Activated CD4-positive, CD25-positive, alpha-beta regulatory T cell treated with anti-CD3 and anti-CD28 coated beads, Interleukin-2, amount 50 U/mL, for 16 hours (primary cell): Measurements from ENCODE around the gene PHF21B.

Experiments
- DNase-seq: peaks from one replicate; pipeline ENCODE4 v3.0.0-alpha.2; 2020; ENCODE audit warnings: low read depth, low spot score

PHF21B gene

DNA sequence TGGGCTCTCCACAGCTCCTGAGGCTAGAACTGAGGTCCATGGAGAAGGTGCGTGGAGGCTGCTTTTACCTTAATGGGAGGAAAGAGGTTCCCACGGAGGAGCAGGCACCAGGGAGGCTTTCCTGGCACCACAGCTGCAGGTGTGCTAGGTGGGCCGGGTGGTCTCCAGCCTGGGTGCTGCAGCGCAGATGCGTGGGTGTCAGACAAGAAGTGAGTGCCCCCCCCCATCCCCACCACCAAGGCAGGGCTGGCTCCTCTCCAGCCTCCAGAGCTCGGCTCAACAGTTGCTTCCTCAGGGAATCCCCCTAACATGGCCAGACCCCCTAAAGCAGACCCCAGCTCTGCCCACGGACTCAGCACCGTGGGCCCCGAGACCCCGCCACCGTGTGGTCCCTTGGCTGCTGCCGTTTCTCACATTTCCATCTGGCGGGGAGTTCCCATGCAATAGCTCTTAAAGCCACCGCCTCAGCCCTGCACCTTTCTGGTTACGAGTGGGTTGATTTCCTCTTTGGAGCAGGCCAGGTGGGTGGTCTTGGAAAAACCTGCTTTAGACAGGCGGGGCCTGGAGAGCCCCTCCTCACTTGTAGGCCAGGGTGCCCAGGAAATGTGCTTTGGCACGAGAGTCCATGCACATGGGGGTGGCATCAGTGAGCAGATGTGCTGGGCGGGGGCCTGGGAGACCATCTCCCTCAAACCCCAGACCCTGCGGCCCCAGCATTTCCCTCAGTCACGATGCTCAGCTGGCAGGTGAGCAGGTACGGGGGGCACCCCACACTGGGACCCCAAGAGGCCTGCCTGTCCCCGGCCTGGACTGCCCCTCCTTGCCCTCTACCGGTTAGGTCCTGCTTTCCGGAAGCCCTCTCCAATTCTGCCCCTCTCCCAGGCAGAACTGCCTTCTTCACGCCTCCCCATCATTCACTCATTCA, 163.7 kb downstream of the PHF21B start:
- DNase-seq = no peak

DNA sequence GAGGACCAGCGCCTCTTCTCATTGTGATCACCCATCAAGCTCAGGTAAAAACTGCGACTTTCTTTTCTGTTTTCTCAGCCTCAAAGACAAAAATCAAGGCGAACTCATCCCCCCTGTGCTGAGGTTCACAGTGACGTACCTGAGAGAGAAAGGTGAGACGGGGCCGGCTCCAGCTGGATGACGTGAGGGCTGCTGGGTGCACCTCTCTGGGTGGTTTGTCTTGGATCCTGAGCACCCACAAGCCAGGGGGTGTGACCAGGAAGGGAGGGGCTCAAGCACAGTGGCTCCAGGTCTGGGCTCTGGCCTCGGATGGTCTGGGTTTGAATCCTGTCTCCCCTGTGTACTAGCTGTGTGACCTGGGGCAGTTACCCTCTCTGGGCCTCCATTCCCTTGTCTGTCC, 164.6 kb downstream of the PHF21B start:
- DNase-seq = no peak

DNA sequence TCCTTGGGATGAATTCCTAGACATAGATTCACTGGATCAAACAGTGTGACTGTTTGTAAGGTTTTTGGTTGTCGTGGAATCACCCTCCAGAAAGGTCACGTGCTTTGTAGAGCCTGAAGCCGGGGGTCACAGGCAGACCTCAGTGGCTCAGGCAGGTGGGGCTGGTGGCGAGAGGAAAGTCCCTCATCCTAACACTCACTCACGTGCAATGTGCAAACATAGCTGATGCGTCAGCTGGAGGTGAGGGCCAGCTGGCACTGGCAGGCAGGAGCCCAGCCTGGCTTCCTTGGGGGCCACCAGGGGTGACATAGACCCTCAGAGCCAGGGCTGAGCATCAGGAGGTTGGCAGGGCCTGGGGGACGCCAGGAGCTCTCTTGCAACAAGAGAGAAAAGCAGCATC, 167.4 kb downstream of the PHF21B start:
- no peak for DNase-seq

DNA sequence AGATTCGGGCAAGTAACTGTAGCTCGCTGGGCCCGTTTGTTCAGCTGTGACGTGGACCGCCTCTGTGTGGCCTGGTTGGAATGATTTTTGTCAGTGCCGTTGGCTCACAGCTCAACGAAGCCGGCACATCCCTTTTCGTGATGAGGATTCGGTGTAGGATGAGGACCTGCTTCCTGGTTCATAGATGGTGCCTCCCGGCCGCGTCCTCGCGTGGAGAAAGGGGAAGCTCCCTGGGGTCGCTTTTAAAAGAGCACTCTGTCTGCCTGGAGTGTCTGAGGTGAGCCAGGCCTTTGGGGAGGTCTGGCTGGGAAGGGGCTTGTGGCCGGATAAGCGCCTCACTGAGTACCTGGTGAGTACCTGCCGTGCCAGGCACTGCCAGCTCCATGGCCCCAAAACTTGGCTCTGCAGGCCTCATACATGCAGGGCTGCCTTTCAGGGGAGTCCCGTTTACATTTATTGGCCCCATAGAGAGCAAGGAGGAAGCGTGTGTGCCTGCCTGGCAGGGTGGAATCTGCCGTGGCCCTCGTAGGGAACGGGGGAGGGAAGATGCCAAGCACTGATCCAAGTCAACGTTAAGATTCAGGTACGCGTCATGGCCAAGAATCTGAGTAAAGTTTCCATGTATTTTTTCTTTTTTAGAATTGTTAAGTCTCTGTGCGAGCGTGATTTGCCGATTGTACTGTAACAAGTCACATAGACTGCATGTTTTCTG, 169.0 kb downstream of the PHF21B start:
- DNase-seq = no peak

DNA sequence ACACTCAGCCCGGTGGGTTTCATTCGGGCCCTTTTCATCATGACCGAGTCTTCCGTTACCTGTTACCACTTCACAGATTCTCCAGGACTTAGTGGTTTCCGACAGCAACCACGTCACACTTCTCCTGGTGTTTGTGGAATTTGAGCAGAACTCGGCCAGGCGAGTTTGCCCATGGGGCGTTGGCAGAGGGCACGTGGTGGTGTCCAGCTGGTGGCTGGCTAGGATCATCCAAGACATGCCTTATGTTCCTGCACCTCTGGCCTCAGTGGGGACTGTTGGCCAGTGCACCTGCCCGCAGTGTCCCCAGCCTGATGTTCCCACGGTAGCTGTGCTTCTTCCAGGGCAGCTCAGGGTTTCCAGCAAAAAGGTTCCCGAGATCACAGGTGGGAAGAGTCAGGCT, 170.1 kb downstream of the PHF21B start:
- no peak for DNase-seq

DNA sequence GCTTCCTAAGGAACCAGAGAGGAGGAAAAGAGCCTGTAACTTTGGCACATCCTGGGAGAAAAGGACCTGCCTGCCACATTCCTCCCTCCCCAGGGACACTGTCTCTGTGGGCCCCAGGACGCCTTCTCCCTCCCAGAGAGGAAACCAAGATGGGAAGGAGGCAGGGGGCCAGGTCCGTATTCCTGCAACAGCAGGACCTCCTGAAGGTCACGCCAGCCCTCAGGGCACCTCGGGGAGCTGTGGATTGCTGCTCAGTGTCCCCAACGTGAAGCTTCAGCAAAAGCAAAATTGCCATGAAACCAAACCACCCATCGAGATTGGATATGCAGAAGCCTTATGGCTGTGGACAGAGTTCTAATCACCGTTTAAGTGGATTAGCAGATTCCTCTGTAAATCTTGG, 170.7 kb downstream of the PHF21B start:
- DNase-seq = no peak

DNA sequence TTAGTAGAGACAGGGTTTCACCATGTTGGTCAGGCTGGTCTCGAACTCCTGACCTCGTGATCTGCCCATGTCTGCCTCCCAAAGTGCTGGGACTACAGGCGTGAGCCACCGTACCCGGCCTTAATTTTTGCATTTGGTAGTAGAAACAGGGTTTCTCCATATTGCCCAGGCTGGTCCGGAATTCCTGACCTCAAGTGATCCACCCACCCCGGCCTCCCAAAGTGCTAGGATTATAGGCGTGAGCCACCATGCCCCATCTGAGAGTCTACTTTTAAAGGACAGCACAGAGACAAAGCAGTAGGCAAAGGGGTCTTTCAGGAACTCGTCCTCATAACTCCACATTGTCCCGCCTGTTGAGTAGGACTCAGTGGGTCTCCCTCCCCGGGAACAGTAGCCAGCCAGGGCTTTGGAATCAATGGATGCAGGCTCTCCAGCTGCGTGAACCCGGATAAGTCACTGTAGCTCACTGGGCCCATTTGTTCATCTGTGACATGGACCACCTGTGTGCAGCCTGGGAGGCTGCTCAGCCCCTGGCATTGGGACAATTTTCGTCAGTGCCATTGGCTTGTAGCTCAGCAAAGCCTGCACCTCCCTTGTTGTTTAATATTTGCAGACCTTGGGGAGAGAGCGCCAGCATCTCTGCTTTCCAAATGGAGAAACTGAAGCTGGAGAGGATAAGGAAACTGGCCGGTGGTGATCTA, 171.3 kb downstream of the PHF21B start:
- no peak for DNase-seq

DNA sequence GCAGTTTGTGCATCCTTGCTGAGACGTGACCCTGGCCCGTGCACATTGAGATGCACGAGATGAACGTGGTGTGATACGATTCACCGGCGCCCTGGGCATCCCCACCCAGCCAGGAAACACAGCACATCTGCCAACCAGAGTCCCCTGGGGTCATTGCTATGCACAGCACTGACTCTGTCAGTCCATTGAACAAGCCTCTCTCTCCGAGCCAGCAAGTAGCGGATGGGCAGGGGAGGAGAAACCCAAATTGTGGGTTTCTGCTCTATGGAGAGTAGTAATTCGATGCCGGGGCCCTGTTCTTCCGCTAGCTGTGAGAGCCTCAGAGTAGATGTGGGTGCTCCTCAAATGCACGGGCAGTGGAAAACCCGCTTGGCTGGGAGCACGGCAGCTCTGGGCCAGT, 172.3 kb downstream of the PHF21B start:
- no peak for DNase-seq

DNA sequence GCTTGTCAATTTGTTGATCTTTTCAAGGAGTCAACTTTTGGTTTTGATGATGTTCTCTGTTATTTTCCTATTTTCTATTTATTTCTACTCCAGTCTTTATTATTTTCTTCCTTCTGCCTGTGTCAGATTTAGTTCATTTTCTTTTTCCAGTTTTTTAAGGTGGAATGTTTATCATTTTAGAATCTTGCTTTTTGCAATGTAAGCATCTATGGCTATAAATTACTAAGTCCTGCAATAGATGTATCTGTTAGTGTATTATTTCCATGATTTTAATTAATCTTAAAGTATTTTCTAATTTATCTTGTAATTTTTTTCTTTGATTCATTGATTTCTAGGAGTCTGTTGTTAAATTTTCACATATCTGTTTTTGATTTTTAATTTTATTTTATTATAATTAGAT, 175.7 kb downstream of the PHF21B start:
- no peak for DNase-seq

DNA sequence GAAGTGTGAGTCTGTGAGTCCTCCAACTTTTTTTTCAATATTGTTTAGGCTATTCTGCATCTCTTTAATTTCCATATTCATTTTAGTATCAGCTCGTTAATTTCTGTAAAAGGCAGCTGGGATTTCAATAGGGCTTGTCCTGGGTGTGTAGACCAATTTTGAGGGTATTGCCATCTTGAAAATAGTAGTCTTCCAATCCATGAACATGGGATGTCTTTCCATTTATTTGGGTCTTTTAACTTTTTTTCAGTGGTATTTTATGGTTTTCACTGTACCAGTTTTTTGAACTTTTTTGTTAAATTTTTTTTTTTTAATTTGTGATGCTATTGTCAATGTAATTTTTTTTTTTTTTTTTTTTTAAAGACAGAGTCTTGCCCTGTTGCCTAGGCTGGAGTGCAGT, 177.9 kb downstream of the PHF21B start:
- DNase-seq = no peak
